ENCODE data around the gene MCUB.

The MCUB gene

GRCh38 chr4:109730619-109731545, 170.8 kb downstream of the MCUB start:
- DNase-seq, result no peak

- no peak for DNase-seq
These were observed 173.7 kb downstream of the MCUB start for GRCh38 chr4:109733728-109734127.

GRCh38 chr4:109735566-109736365, 175.7 kb downstream of the MCUB start:
- no peak for DNase-seq

All from activated CD4-positive, alpha-beta T cell treated with anti-CD3 and anti-CD28 coated beads, Interleukin-10, Interleukin-2, amounts not matched to agents 100 ng/mL and 50 ng/mL, durations not matched to agents 16 hours and 8 hours (primary cell).